Endothelial cell (in vitro differentiated cells): ENCODE measurements around the gene CASD1. TPM values are rescaled to one million over a fixed set of nuclear protein-coding genes. Genes with fewer than 3 reads are reported as not detected.
A peak's percentile ranks its signal among the peaks of the same experiment; 100 is the strongest.

Experiments used
- DNase-seq: peaks from one replicate; pipeline ENCODE4 v3.0.0; 2021; ENCODE audit warnings: low spot score
- H3K27ac Mint-ChIP-seq: one replicate; pipeline ENCODE4 v1.8.0; 2021; ENCODE audit warnings: mixed read lengths, inconsistent platforms; ENCODE audit not compliant: unreplicated experiment
- H3K27me3 Mint-ChIP-seq: one replicate; pipeline ENCODE4 v1.8.0; 2021; ENCODE audit warnings: mild to moderate bottlenecking, moderate library complexity, mixed read lengths, inconsistent platforms; ENCODE audit not compliant: unreplicated experiment
- H3K36me3 Mint-ChIP-seq: one replicate; pipeline ENCODE4 v1.8.0; 2021; ENCODE audit warnings: mild to moderate bottlenecking, low read depth, mixed read lengths, inconsistent platforms; ENCODE audit not compliant: unreplicated experiment
- H3K4me1 Mint-ChIP-seq: one replicate; pipeline ENCODE4 v1.8.0; 2021; ENCODE audit warnings: mild to moderate bottlenecking, mixed read lengths, inconsistent platforms; ENCODE audit not compliant: unreplicated experiment
- H3K4me3 Mint-ChIP-seq: one replicate; pipeline ENCODE4 v1.8.0; 2021; ENCODE audit warnings: mild to moderate bottlenecking, mixed read lengths, inconsistent platforms; ENCODE audit not compliant: unreplicated experiment
- H3K9me3 Mint-ChIP-seq: one replicate; pipeline ENCODE4 v1.8.0; 2021; ENCODE audit warnings: mixed read lengths, inconsistent platforms; ENCODE audit not compliant: unreplicated experiment
- CTCF ChIP-seq: fragments of 200-600 bp; sonication (generic); IDR thresholded peaks from one replicate; pipeline ENCODE4 v1.5.0; 2021; ENCODE audit warnings: antibody characterized with exemption; ENCODE audit not compliant: unreplicated experiment
- total RNA-seq: library from RNA; stranded (reverse); fragmentation: NEBNext Ultra II Directional; extraction: Animal tissue kit (Norgen Biotek cat#: 25700); gene quantifications from one replicate; pipeline ENCODE4 v1.2.1, GENCODE V29; 2021; ENCODE audit not compliant: unreplicated experiment

The CASD1 gene
- total RNA-seq, 1 donor from 2014 or later, result 28.8 TPM

GRCh38 chr7:94507462-94507861, 2.1 kb upstream of the CASD1 start:
- no peak overlapping the region for H3K27ac Mint-ChIP-seq
- DNase-seq, result no peak

GRCh38 chr7:94507962-94508361, 1.6 kb upstream of the CASD1 start:
- peaks cover 4% of the 10 kb centered on the region for H3K27me3 Mint-ChIP-seq
- H3K27ac Mint-ChIP-seq, result no peak overlapping the region
- no peak for TF ChIP-seq CTCF
- H3K4me1 Mint-ChIP-seq, result peaks cover 15% of the 10 kb centered on the region
- H3K36me3 Mint-ChIP-seq, result no peaks in the 10 kb centered on the region
- no peak for DNase-seq
- no peak overlapping the region for H3K4me3 Mint-ChIP-seq
- no peaks in the 10 kb centered on the region for H3K9me3 Mint-ChIP-seq

More at GRCh38 chr7:94507462-94507861, 2.1 kb upstream of the CASD1 start:
- Mint-ChIP-seq H3K27me3 (peaks cover 4% of the 10 kb centered on the region), H3K36me3 (no peaks in the 10 kb centered on the region), H3K4me1 (peaks cover 15% of the 10 kb centered on the region), H3K9me3 (no peaks in the 10 kb centered on the region), H3K4me3 (no peak overlapping the region)
- no peak for TF ChIP-seq CTCF

GRCh38 chr7:94509887-94510581, 425 bp downstream of the CASD1 start:
- no peak for TF ChIP-seq CTCF
- H3K27ac Mint-ChIP-seq, result peak overlapping the region; percentile 75
- H3K4me1 Mint-ChIP-seq, result peaks cover 25% of the 10 kb centered on the region
- peaks cover 7% of the 10 kb centered on the region for H3K27me3 Mint-ChIP-seq
- no peaks in the 10 kb centered on the region for H3K36me3 Mint-ChIP-seq
- peak overlapping the region; percentile 95 for H3K4me3 Mint-ChIP-seq
- peak; percentile 72 for DNase-seq
- H3K9me3 Mint-ChIP-seq, result no peaks in the 10 kb centered on the region

- peak; percentile 46 for DNase-seq
- H3K9me3 Mint-ChIP-seq, result no peaks in the 10 kb centered on the region
- peak overlapping the region; percentile 87 for H3K27ac Mint-ChIP-seq
- peaks cover 7% of the 10 kb centered on the region for H3K27me3 Mint-ChIP-seq
- H3K4me1 Mint-ChIP-seq, result peaks cover 30% of the 10 kb centered on the region
- no peaks in the 10 kb centered on the region for H3K36me3 Mint-ChIP-seq
- TF ChIP-seq CTCF, result no peak
- H3K4me3 Mint-ChIP-seq, result peak overlapping the region; percentile 95
Observed at GRCh38 chr7:94510582-94511496, 1.2 kb downstream of the CASD1 start.
